ENCODE data around the gene DOCK4.

The DOCK4 gene

DNA sequence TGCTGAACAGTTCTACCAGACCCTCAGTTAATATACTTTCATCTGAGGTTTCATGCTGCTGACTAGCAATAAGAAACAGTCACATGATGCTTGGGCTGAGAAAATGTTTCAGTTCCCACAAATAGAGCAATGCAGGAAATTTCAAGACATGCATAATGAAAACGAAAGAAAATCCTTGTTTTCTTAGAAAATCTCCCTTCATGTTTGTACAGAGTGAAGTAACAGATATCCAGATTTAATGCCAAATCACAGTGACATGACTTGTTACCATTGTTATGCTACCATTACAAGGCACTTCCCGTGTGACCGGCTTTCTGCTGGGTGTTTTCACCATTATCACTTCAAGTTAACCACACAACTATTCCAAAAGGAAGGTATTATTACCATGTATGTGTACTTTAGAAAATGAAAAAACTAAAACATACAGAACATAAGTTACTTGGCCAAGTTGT is 121.7 kb downstream of the DOCK4 start:
- DNase-seq (ENCODE audit: extremely low read depth in 1 of 2, low read depth in 1 of 2) = no peak

DNA sequence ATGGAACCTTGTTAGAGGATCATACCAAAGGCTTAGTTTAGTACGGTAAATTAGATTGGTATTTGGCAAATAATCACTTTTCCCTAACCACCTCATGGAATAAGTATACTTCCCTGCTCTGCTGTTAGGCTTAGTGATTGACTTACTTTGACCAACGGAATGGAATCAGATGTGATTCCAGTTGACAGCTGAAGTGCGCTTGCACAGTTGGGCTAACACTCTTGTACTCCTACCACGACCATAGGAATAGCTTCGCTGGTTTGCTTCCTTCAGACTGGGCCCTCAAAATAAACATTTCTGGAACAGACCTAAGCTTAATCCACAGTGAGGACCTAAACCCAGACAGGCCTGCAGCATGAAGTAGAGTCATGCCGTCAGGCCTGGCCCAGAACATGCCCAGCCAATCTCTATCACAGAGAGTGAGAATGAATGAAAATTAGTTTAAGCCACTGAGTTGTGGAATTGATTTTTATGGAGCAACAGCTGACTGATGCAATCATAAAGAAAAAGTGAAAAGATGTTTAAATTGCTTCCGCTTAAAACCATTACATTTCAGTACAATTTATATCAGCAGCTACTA is 122.3 kb downstream of the DOCK4 start:
- no peak for DNase-seq (ENCODE audit: extremely low read depth in 1 of 2, low read depth in 1 of 2)

- DNase-seq (ENCODE audit: extremely low read depth in 1 of 2, low read depth in 1 of 2) = no peak
These were observed 123.9 kb downstream of the DOCK4 start for GRCh38 chr7:112082306-112082705.

DNA sequence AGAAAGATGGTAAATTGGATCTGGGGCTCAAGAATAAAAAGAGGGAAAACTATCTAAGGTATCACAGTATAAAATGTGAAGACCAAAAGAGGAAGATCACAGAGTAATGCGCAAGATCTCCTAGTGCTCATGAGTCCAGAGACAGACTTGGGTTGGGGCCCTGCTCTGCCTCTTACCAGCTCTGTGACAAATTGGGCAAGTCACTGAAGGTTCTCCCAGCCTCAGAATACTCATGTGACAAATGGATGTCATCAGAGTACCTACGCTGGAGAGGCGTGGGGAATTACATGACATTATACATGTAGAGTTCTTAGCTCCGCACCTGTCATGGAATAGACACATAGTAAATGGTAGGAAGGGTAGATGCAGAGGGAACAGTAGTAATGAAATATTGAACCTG is 124.4 kb downstream of the DOCK4 start:
- no peak for DNase-seq (ENCODE audit: extremely low read depth in 1 of 2, low read depth in 1 of 2)

DNA sequence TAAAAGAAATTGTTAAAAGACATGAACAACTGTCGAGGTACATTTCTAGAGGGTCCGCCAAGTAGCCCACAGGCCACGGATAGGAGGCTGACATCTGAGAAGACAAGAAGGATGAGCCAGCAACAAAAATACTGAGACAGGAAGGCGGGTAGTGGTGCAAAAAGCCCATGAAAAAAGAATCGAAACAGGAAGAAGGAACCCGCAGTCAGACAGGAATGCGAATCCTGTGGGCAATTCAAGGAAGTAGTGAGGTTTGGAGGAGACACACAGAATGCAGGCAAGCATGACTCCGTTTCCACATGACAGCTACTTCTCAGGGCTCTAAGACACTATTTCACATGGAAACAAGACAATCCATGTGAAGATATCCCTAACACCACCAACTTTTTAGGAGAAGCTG is 125.2 kb downstream of the DOCK4 start:
- DNase-seq (ENCODE audit: extremely low read depth in 1 of 2, low read depth in 1 of 2) = no peak

DNA sequence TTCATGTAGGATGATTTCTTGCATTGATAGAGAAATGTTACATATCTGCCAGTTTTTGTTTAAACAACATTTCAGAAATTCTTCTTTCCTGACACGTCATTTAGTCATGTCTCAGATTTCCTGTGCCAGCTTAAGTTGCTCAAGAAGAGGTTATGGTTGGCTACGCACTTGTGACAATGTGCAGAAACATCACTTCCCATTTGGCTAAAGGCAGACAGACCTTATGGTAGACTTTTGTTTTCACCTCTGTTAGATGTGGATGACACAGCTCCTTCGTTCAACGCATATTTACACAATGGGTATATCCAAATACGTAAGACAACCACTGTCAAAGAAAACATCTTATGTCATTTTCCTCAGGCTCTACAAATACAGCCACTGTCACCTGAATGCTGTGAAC is 125.8 kb downstream of the DOCK4 start:
- no peak for DNase-seq (ENCODE audit: extremely low read depth in 1 of 2, low read depth in 1 of 2)

GRCh38 chr7:112079673-112080072 is 126.5 kb downstream of the DOCK4 start:
- no peak for DNase-seq (ENCODE audit: extremely low read depth in 1 of 2, low read depth in 1 of 2)

DNA sequence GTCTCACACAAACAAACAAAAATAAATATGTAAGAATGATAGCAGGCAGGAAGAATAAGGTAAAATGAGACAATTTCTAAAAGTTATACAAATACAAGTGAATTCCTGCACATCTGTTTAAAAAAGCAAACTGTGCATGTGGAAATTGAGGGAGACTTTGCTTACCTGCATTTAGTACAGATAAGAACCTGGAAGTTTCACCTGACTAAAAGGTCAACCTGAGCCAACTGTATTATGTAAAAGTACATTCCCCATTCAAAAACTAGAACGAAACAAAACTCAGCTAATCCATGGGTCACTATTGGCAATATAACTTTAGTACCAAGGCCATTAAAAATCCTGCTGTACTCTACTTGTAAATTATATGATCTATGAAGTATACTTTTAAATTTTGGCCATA is 127.1 kb downstream of the DOCK4 start:
- DNase-seq (ENCODE audit: extremely low read depth in 1 of 2, low read depth in 1 of 2) = no peak

- no peak for DNase-seq (ENCODE audit: extremely low read depth in 1 of 2, low read depth in 1 of 2)
These were observed 129.9 kb downstream of the DOCK4 start for GRCh38 chr7:112076324-112076723.

- DNase-seq (ENCODE audit: extremely low read depth in 1 of 2, low read depth in 1 of 2) = no peak
These were observed 131.7 kb downstream of the DOCK4 start for GRCh38 chr7:112074464-112074863.

GRCh38 chr7:112073530-112073929 is 132.7 kb downstream of the DOCK4 start:
- DNase-seq (ENCODE audit: extremely low read depth in 1 of 2, low read depth in 1 of 2) = no peak

DNA sequence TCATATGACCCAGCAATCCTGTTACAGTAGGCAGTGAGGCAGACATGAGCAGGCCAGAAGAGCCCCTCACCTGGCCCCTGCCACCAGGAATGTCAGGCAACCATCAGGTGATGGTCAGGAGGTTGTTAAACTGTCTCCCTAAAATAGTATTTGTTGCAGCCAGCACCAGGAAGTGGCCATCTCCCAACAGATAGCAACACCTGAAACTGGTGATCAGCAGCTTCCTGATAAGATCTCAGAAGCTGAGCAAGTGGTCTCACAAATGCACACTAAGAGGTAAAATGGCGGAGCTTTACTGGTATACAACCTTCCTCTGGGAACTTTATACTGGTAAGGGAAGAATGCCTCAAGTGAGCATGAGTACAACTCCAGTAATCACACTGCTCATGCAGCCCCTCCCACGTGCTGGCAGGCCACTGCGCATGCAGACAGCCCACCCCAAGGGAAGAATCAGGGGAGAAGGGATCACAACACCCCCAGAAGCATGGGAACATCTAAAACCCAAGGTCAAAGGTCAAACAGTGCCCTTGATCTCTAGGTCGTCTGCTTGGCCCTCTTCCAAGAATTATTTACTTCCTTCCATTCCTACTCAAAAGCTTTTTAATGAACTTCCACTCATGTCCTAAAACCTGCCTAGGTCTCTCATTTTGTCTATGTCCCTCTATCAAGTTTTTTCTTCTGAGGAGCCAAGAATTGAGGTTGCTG is 133.5 kb downstream of the DOCK4 start:
- DNase-seq (ENCODE audit: extremely low read depth in 1 of 2, low read depth in 1 of 2) = no peak

GRCh38 chr7:112071856-112072255 is 134.3 kb downstream of the DOCK4 start:
- no peak for DNase-seq (ENCODE audit: extremely low read depth in 1 of 2, low read depth in 1 of 2)

DNA sequence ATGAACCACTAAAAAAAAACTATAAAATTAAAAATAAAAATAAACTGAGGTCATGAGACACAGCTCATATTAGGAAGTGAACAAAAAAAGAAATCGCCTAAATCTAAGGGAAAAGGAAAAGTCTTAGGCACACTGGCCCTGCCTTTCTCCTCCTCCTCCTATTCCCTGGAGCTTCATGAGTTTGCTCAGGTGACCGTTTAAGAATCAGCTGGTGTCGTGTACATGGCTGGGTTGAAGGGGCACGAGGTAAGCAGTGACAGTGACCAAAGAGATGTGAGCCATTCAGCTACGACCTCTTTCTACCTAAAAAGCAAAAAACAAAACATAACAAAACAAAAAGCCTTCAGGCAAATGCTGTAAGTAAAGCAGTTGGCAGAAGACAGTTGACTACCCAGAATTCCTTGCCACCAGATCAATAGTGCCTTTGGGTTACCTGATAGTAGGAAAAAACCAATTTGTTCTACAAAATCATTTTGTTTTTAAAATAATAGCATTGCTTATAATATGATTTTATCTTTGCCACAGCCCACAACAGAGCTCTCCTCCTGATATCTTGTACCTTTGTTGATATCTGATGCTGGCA is 135.4 kb downstream of the DOCK4 start:
- DNase-seq (ENCODE audit: extremely low read depth in 1 of 2, low read depth in 1 of 2) = no peak

GRCh38 chr7:112069879-112070321 is 136.3 kb downstream of the DOCK4 start:
- no peak for DNase-seq (ENCODE audit: extremely low read depth in 1 of 2, low read depth in 1 of 2)

DNA sequence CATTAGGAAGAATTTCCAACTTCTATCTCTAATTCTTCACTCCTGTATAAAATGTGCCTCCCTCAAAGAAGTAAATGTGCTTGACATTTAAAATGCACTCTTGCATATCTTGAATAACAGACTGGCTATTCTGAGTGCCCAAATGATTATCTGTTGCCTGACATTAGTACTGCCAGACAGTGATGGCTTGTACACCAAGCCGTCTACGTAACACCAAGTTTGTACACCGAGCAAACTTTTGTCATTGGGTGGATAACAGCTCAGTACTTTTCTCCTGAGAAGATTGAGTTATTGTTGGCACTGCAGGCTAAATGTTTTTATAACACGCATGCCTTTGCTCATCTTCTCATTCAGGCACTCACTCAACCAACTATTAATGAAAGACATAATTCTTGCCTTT is 137.2 kb downstream of the DOCK4 start:
- no peak for DNase-seq (ENCODE audit: extremely low read depth in 1 of 2, low read depth in 1 of 2)

DNA sequence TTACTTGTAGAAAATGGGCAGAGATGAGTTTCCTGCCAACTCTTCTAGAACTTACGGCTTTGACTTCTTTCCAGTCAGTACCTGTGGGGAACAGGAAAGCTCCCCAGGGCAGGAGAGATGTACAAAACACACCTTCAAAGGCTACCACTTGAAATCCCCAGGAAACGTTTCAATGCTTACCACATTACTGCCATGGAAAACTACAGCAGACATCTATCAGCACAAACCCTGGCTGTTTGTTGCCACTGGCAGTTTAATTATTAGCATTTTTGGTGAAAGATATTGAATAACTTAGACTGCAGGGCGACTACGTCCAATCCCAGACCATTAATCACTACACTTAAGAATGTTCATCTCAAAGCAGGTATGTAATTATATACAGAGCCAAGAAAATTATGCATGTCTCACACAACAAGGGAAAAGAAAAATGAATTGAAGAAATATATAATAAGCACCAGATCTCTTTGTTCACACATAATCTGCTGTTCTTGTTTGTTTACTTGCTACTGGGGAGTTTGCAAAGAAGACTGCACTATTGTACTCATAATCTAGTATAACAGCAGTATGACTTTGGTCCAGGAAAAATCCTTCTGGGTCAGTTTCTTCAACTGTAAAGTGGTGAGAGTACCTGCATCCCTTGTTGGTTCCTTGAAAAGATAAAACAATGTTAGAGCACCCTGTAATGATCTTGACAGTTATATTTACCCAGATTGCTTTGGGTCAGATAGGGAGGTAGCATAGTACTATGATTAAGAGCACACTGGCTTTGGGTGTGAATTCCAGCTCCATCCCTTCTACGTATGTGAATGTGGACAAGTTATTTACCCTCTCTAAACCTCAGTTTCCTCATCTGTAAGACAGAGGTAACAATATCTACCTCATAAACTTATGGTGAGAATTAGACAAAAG is 138.3 kb downstream of the DOCK4 start:
- no peak for DNase-seq (ENCODE audit: extremely low read depth in 1 of 2, low read depth in 1 of 2)

GRCh38 chr7:112067200-112067599 is 139.0 kb downstream of the DOCK4 start:
- DNase-seq (ENCODE audit: extremely low read depth in 1 of 2, low read depth in 1 of 2) = no peak

DNA sequence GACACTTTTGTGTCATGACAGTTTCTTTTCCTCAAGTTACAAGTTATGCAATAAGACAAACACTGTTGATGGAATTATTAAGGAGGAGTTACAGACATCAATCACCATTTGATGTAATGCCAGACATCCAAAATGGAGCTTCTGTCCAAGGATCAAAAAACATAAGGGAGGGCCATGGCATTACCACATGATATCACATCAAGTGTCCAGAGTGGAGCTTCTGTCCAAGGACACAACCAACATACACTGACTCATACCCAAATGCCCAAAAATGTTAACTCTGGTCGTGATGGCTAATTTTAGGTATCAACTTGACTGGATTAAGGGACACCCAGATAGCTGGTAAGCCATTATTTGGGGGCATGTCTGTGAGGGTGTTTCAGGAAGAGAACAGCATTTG is 140.4 kb downstream of the DOCK4 start:
- no peak for DNase-seq (ENCODE audit: extremely low read depth in 1 of 2, low read depth in 1 of 2)

DNA sequence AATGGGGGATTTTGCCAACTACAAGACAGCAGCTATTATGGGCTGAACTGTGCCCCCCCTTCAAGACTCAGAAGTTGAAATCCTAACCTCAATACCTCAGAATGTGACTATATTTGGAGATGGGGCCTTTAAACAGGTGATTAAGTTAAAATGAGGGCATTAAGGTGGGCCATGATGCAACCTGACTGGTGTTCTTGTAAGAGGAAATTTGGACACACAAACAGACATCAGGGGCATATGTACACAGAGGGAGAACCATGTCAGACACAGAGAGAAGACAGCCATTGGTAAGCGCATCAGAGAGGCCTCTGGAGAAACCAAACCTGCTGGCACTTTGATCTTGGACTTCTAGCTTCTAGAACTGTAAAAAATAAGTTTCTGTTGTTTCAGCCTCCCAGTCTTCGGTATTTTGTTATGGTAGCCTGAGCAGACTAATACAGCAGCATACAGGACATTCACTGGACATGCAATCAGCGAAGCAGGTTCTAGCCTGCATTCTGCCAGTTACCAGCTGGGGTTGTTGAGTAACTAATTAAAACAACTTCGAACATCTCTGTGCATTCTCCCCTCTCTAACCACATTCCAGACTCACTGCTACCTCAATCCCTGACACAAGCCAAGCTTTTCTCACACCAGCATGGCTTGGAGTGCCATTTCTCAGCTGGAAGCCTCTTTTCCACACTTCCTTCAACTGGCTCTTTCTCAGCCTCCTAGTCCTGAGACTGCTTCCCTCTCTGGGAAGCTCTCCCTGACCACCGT is 141.4 kb downstream of the DOCK4 start:
- DNase-seq (ENCODE audit: extremely low read depth in 1 of 2, low read depth in 1 of 2) = no peak

- DNase-seq (ENCODE audit: extremely low read depth in 1 of 2, low read depth in 1 of 2) = no peak
These were observed 142.2 kb downstream of the DOCK4 start for GRCh38 chr7:112063974-112064373.
